Erythroblast (primary cell): ENCODE data around the gene KAT6B.

ENCODE experiments used
- GATA1 ChIP-seq: IDR thresholded peaks from 2 replicates; pipeline ENCODE4 v1.6.1; 2011; ENCODE audit warnings: low read depth, mild to moderate bottlenecking, control low read depth, low read length, moderate library complexity
- POLR2A ChIP-seq: IDR thresholded peaks from 2 replicates; pipeline ENCODE4 v1.6.1; 2011; ENCODE audit warnings: mild to moderate bottlenecking, low read length

GRCh38 chr10:74877898-74878297 is 51.5 kb downstream of the KAT6B start:
- TF ChIP-seq POLR2A, result no peak
- TF ChIP-seq GATA1, result no peak
